Tibial nerve (tissue), 4 donors: ENCODE data around the gene PRKCZ. TPM values are rescaled to one million over a fixed set of nuclear protein-coding genes. Genes with fewer than 3 reads are reported as not detected.
"Not testable (repeated sequence)": the region's sequence is repeated elsewhere in the genome, so short reads cannot be mapped to it uniquely, and the experiment has no call there.

Experiments used
- DNase-seq, 2 donors: peaks; one replicate each; pipeline ENCODE4 v3.0.0-alpha.2; 2019; ENCODE audit warnings: low spot score in 2 of 2
- H3K27ac ChIP-seq, 4 donors: fragments of 200-600 bp; sonication (generic) in 3 of 4; one replicate each; pipeline ENCODE4 v1.5.1; 2017 to 2019; ENCODE audit warnings: mild to moderate bottlenecking in 1 of 4
- H3K27me3 ChIP-seq, 2 donors: fragments of 200-600 bp; sonication (generic) in 1 of 2; one replicate each; pipeline versions ENCODE4 v1.5.1 to v1.6.0; 2017 to 2019
- H3K36me3 ChIP-seq, 3 donors: fragments of 200-600 bp; sonication (generic); one replicate each; pipeline ENCODE4 v1.5.1; 2018 to 2019
- H3K4me1 ChIP-seq, 4 donors: fragments of 200-600 bp; sonication (generic) in 3 of 4; one replicate each; pipeline ENCODE4 v1.5.1; 2017 to 2019
- H3K4me3 ChIP-seq, 4 donors: fragments of 200-600 bp; sonication (generic) in 3 of 4; one replicate each; pipeline ENCODE4 v1.5.1; 2017 to 2019; ENCODE audit warnings: mild to moderate bottlenecking in 1 of 4, moderate library complexity in 1 of 4
- H3K9me3 ChIP-seq, 4 donors: fragments of 200-600 bp; sonication (generic) in 3 of 4; one replicate each; pipeline ENCODE4 v1.5.1; 2017 to 2019
- CTCF ChIP-seq, 5 experiments: fragments of 200-600 bp in 3 of 5; fragments of 450-650 bp in 2 of 5; sonication (generic) in 3 of 5; IDR thresholded peaks; one replicate each; pipeline ENCODE4 v1.5.1; 2016 to 2019; ENCODE audit warnings: antibody characterized with exemption in 5 of 5, mild to moderate bottlenecking in 3 of 5, moderate library complexity in 2 of 5
- EP300 ChIP-seq, 2 donors: sonication (generic); formaldehyde crosslinking; IDR thresholded peaks; one replicate each; pipeline ENCODE4 v1.6.1; 2017; ENCODE audit warnings: antibody characterized with exemption in 2 of 2, mild to moderate bottlenecking in 1 of 2
- POLR2A ChIP-seq, 2 donors: fragments of 450-650 bp; IDR thresholded peaks; one replicate each; pipeline ENCODE4 v1.6.1; 2017; ENCODE audit warnings: antibody characterized with exemption in 2 of 2, mild to moderate bottlenecking in 2 of 2, moderate library complexity in 2 of 2
- WGBS, 2 donors: methylation state at CpG; one replicate each; pipeline ENCODE4 v1.1.5; 2018; 5-methylcytosine and 5-hydroxymethylcytosine counted together
- total RNA-seq, 4 donors: library from RNA; depleted of rRNA; stranded (reverse); fragments of >200 nt; gene quantifications; one replicate each; pipeline ENCODE4 v1.1.0, GENCODE V29; 2016

The PRKCZ gene
- total RNA-seq, 4 donors from 2014 or later = 2.0 to 3.9 (median 2.8) TPM

DNA sequence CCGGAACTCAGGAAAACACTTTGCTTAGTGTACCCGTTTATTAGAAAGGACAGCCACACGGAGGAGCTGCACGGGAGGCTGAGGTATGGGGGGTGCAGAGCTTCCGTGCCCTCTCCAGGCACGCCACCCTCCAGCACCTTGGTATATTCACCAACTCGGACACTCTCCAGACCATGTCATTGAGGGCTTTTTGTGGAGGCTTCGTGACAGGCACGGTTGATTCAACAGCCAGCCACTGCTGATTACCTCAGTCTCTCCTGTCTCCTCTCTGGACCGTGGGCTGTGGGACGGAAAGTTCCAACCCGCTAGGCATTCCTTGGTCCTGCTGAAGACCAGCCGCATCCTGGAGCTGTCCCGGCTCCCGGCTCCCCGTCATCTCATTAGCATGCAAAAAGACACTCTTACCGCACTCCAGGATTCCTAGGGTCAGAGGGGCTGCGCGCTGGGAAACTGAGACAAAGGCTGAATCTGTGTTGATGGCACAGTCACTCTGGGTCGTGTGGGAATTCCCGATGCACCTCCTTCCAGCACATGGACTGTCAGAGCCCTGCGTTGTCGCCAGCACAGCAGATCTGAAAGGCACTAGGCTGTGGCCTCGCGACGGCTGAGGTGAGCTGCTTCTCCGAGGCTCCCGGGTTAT is 65.6 kb downstream of the PRKCZ start:
- Histone ChIP-seq H3K36me3 (no peaks in the 10 kb centered on the region), H3K9me3 (peaks cover 0 to 20% (median 0%) of the 10 kb centered on the region in 4 donors), H3K27ac (no peak overlapping the region), H3K4me1 (no peaks in the 10 kb centered on the region), H3K4me3 (no peak overlapping the region), H3K27me3 (peaks cover 0 to 26% of the 10 kb centered on the region in 2 donors)
- 16 to 34% methylated on average over 17 to 28 of the region's 28 CpGs for WGBS, 2 donors
- TF ChIP-seq EP300 (IDR thresholded peaks at IDR 0.05) (no peak), POLR2A (IDR thresholded peaks at IDR 0.05) (no peak), CTCF (IDR thresholded peaks at IDR 0.05) (no peak)
- DNase-seq = no peak

- H3K4me1 ChIP-seq = no peaks in the 10 kb centered on the region
- H3K36me3 ChIP-seq = no peaks in the 10 kb centered on the region
- H3K27me3 ChIP-seq = peaks cover 0 to 26% of the 10 kb centered on the region in 2 donors
- TF ChIP-seq CTCF (IDR thresholded peaks at IDR 0.05) (no peak), EP300 (IDR thresholded peaks at IDR 0.05) (no peak), POLR2A (IDR thresholded peaks at IDR 0.05) (no peak)
- peaks cover 0 to 20% (median 0%) of the 10 kb centered on the region in 4 donors for H3K9me3 ChIP-seq
- no peak overlapping the region for H3K4me3 ChIP-seq
- 96 to 99% methylated on average over 5 of the region's 5 CpGs for WGBS, 2 donors
- H3K27ac ChIP-seq = no peak overlapping the region
- no peak for DNase-seq
Observed at GRCh38 chr1:2119886-2120285, 69.7 kb downstream of the PRKCZ start.

DNA sequence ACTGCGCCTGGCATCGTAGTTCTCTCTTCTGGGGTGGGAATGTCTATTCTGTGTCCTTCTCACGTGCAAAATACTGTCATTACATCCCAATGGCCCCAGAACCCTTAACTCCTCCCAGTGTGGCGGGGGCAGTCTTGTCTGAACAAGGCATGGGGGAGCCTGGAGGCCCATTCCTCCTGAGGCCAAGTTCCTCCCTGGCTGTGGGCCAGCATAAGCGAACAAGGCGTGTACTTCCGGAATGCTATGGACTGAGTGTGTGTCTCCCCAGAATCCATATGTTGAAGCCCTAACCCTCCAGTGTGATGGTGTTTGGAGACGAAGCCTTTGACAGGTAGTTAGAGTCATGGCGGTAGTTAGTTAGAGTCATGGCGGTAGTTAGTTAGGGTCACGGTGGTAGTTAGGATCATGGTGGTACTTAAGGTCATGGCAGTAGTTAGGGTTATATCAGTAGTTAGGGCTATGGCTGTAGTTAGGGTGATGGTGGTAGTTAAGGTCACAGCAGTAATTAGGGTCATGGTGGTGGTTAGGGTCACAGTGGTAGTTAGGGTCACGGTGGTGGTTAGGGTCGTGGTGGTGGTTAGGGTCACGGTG is 71.0 kb downstream of the PRKCZ start:
- 86 to 87% methylated on average over 14 of the region's 14 CpGs for WGBS, 2 donors
- TF ChIP-seq EP300 (IDR thresholded peaks at IDR 0.05) (no peak), CTCF (IDR thresholded peaks at IDR 0.05) (no peak), POLR2A (IDR thresholded peaks at IDR 0.05) (no peak)

GRCh38 chr1:2121794-2122193 is 71.6 kb downstream of the PRKCZ start:
- WGBS, 2 donors = 93 to 95% methylated on average over 23 of the region's 23 CpGs
- not testable (repeated sequence) for DNase-seq, H3K4me3 ChIP-seq, H3K36me3 ChIP-seq, H3K27me3 ChIP-seq, H3K4me1 ChIP-seq, H3K27ac ChIP-seq
- peaks cover 0 to 20% (median 0%) of the 10 kb centered on the region in 4 donors for H3K9me3 ChIP-seq

More for the DNA sequence above, 71.0 kb downstream of the PRKCZ start:
- no peak overlapping the region for H3K4me3 ChIP-seq
- DNase-seq = no peak
- H3K36me3 ChIP-seq = no peaks in the 10 kb centered on the region
- peaks cover 0 to 13% of the 10 kb centered on the region in 2 donors for H3K27me3 ChIP-seq
- H3K4me1 ChIP-seq = no peaks in the 10 kb centered on the region
- peaks cover 0 to 20% (median 0%) of the 10 kb centered on the region in 4 donors for H3K9me3 ChIP-seq
- no peak overlapping the region for H3K27ac ChIP-seq

DNA sequence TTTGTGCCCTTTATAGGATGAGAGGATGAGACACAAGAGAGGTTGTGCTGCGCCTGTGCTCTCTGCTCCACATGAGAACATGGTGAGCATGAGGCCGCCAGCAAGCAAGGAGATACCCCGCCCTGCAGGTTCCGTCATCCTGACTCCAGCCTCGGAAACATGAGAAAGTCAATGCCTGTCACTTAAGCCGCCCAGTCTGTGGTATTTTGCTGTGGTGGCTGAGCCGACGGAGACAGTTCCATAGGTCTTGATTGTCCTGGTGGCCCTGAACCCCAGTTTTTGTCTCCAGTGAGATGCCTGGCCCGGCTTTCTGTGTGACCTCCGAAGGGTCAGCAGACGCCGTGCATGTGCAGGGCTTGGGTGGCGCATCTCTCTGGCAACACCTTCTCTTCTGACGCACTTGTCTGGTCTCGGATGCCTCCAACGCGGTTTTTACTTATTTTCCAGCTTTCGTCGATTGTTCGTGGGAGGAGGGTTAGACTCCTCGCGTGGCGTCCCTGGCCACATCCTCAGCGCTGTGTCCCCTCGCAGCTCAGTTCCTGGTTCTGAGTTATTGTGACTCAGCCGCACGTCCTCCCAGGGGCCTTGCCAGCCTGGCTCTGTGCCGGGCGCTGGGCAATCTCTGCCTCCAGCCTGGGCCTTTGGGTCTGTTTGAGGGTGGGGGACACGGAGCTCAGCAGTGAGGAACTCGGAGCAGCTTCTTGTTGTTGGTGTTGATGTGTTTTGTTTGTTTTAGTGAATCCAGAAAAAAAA is 74.4 kb downstream of the PRKCZ start:
- Histone ChIP-seq H3K4me3 (no peak overlapping the region), H3K27ac (no peak overlapping the region), H3K9me3 (peaks cover 0 to 4% (median 0%) of the 10 kb centered on the region in 4 donors), H3K36me3 (no peaks in the 10 kb centered on the region), H3K27me3 (peaks cover 0 to 3% of the 10 kb centered on the region in 2 donors), H3K4me1 (peaks cover 0 to 6% (median 0%) of the 10 kb centered on the region in 4 donors)
- DNase-seq = no peak
- 81 to 89% methylated on average over 30 to 31 of the region's 31 CpGs for WGBS, 2 donors
- TF ChIP-seq POLR2A (IDR thresholded peaks at IDR 0.05) (no peak), CTCF (IDR thresholded peaks at IDR 0.05) (no peak)
